Mesenchymal stem cell (in vitro differentiated cells and primary cell): ENCODE measurements around the gene GTF3C2.
A peak's percentile ranks its signal among the peaks of the same experiment; 100 is the strongest.

Experiments used
- DNase-seq: peaks from one replicate; pipeline ENCODE4 v3.0.0-alpha.2; 2013
- H2AFZ ChIP-seq: one replicate; pipeline ENCODE4 v1.6.1; 2013; ENCODE audit warnings: low read depth, mild to moderate bottlenecking, control low read depth, inconsistent platforms, low read length, moderate library complexity
- H2AK5ac ChIP-seq: 2 replicates; pipeline ENCODE4 v1.6.1; 2013; ENCODE audit warnings: low read length, moderate library complexity, mild to moderate bottlenecking, inconsistent platforms; ENCODE audit not compliant: severe bottlenecking
- H2BK120ac ChIP-seq: one replicate; pipeline ENCODE4 v1.6.1; 2013; ENCODE audit warnings: low read depth, mild to moderate bottlenecking, inconsistent platforms, low read length, moderate library complexity
- H2BK12ac ChIP-seq, 2 experiments: one replicate each; pipeline ENCODE4 v1.6.1; 2013; ENCODE audit warnings: inconsistent platforms in 2 of 2, low read length in 2 of 2, mild to moderate bottlenecking in 2 of 2, moderate library complexity in 2 of 2, control low read depth in 1 of 2
- H2BK15ac ChIP-seq: one replicate; pipeline ENCODE4 v1.6.1; 2013; ENCODE audit warnings: mild to moderate bottlenecking, low read depth, inconsistent platforms; ENCODE audit not compliant: poor library complexity, severe bottlenecking
- H2BK5ac ChIP-seq: 2 replicates; pipeline ENCODE4 v1.6.1; 2013; ENCODE audit warnings: low read depth, mild to moderate bottlenecking, low read length, control low read depth, inconsistent platforms; ENCODE audit not compliant: poor library complexity, severe bottlenecking
- H3K14ac ChIP-seq, 2 experiments: one replicate each; pipeline ENCODE4 v1.6.1; 2013; ENCODE audit warnings: inconsistent platforms in 2 of 2, low read length in 2 of 2, control low read depth in 1 of 2, mild to moderate bottlenecking in 1 of 2, moderate library complexity in 1 of 2
- H3K18ac ChIP-seq, 2 experiments: one replicate each; pipeline ENCODE4 v1.6.1; 2013; ENCODE audit warnings: inconsistent platforms in 2 of 2, low read length in 2 of 2, control low read depth in 1 of 2, low read depth in 1 of 2, mild to moderate bottlenecking in 1 of 2
- H3K23ac ChIP-seq, 2 experiments: one replicate each; pipeline ENCODE4 v1.6.1; 2013; ENCODE audit warnings: inconsistent platforms in 2 of 2, low read length in 2 of 2, mild to moderate bottlenecking in 2 of 2, moderate library complexity in 2 of 2, control low read depth in 1 of 2
- H3K27ac ChIP-seq: 2 replicates; pipeline ENCODE4 v1.5.1; 2013; ENCODE audit warnings: mild to moderate bottlenecking, moderate library complexity, low read length, control low read depth, inconsistent platforms; ENCODE audit not compliant: poor library complexity, severe bottlenecking
- H3K27me3 ChIP-seq, 2 experiments: 2 replicates each; pipeline versions ENCODE4 v1.6.1 to v1.7.0; 2013; ENCODE audit warnings: low read length in 2 of 2, mild to moderate bottlenecking in 2 of 2, moderate library complexity in 2 of 2, control low read depth in 1 of 2, inconsistent platforms in 1 of 2; ENCODE audit not compliant: control insufficient read depth in 1 of 2, insufficient read depth in 1 of 2
- H3K36me3 ChIP-seq, 2 experiments: 2 replicates each; pipeline versions ENCODE4 v1.6.1 to v1.7.0; 2013; ENCODE audit warnings: low read length in 2 of 2, control low read depth in 1 of 2, inconsistent platforms in 1 of 2, low read depth in 1 of 2, mild to moderate bottlenecking in 1 of 2; ENCODE audit not compliant: insufficient read depth in 2 of 2, control insufficient read depth in 1 of 2
- H3K4ac ChIP-seq, 2 experiments: one replicate each; pipeline ENCODE4 v1.6.1; 2013; ENCODE audit warnings: inconsistent platforms in 2 of 2, low read length in 2 of 2, mild to moderate bottlenecking in 2 of 2, moderate library complexity in 2 of 2, control low read depth in 1 of 2, low read depth in 1 of 2
- H3K4me1 ChIP-seq: 2 replicates; pipeline ENCODE4 v1.6.1; 2013; ENCODE audit warnings: low read depth, low read length, control low read depth; ENCODE audit not compliant: control insufficient read depth, insufficient read depth
- H3K4me2 ChIP-seq: 2 replicates; pipeline ENCODE4 v1.6.1; 2013; ENCODE audit warnings: low read length, mild to moderate bottlenecking, inconsistent platforms; ENCODE audit not compliant: poor library complexity, severe bottlenecking
- H3K4me3 ChIP-seq, 2 experiments: 2 replicates each; pipeline versions ENCODE4 v1.5.1 to v1.7.0; 2013; ENCODE audit warnings: low read length in 2 of 2, mild to moderate bottlenecking in 2 of 2, control low read depth in 1 of 2, low read depth in 1 of 2; ENCODE audit not compliant: insufficient read depth in 1 of 2
- H3K79me1 ChIP-seq: replicated peaks from 2 replicates; pipeline ENCODE4 v1.6.1; 2013; ENCODE audit warnings: mild to moderate bottlenecking, control low read depth, low read length, inconsistent platforms; ENCODE audit not compliant: poor library complexity, severe bottlenecking
- H3K9ac ChIP-seq: 2 replicates; pipeline ENCODE4 v1.7.0; 2013; ENCODE audit warnings: mild to moderate bottlenecking, low read length, moderate library complexity
- H3K9me3 ChIP-seq: 2 replicates; pipeline ENCODE4 v1.7.0; 2013; ENCODE audit warnings: mild to moderate bottlenecking, low read length; ENCODE audit not compliant: control insufficient read depth
- H4K8ac ChIP-seq: one replicate; pipeline ENCODE4 v1.6.1; 2013; ENCODE audit warnings: inconsistent platforms, mild to moderate bottlenecking, low read length, moderate library complexity
- H4K91ac ChIP-seq: one replicate; pipeline ENCODE4 v1.6.1; 2013; ENCODE audit warnings: mild to moderate bottlenecking, low read length, inconsistent platforms
- WGBS: methylation state at CpG from one replicate; pipeline ENCODE4 v1.1.7; 2013; ENCODE audit warnings: mixed read lengths; 5-methylcytosine and 5-hydroxymethylcytosine counted together

Gene GTF3C2

DNA sequence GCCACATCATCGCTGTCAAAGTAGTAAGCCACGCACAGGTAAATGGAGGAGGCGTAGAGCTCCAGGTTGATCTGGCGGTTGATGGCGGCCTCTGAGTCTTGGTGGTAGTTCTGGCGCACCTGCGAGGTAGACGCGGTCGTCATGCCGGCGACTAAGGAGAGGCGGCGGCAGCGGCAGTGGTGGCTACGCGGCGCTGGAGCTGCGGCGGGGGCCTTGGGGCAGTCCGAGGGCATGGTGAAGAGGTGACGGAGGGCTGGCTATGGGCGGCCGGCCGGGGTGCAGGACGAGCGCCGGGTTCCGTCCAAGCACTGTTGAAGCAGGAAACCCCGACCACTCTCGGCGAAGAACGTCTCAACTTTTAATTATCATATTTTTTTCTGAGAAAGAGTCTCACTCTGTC, 36.7 kb upstream of the GTF3C2 start:
- Histone ChIP-seq H2BK12ac (no peak overlapping the region), H2AFZ (no peak overlapping the region), H2BK5ac (no peak overlapping the region), H3K27ac (no peak overlapping the region), H3K18ac (no peak overlapping the region), H3K36me3 (peaks cover 7 to 11% of the 10 kb centered on the region in 2 experiments), H4K8ac (no peak overlapping the region), H3K4me2 (no peak overlapping the region), H3K14ac (no peak overlapping the region), H4K91ac (no peak overlapping the region), H3K9me3 (no peaks in the 10 kb centered on the region), H3K9ac (no peak overlapping the region), H2AK5ac (no peak overlapping the region), H2BK15ac (no peak overlapping the region), H3K23ac (no peak overlapping the region), H3K27me3 (no peaks in the 10 kb centered on the region), H3K4ac (no peak overlapping the region), H3K79me1 (peaks cover 6% of the 10 kb centered on the region), H3K4me1 (no peaks in the 10 kb centered on the region), H3K4me3 (no peak overlapping the region), H2BK120ac (no peak overlapping the region)
- DNase-seq = no peak
- whole genome bisulfite sequencing = 96% methylated on average over 33 of the region's 33 CpGs

DNA sequence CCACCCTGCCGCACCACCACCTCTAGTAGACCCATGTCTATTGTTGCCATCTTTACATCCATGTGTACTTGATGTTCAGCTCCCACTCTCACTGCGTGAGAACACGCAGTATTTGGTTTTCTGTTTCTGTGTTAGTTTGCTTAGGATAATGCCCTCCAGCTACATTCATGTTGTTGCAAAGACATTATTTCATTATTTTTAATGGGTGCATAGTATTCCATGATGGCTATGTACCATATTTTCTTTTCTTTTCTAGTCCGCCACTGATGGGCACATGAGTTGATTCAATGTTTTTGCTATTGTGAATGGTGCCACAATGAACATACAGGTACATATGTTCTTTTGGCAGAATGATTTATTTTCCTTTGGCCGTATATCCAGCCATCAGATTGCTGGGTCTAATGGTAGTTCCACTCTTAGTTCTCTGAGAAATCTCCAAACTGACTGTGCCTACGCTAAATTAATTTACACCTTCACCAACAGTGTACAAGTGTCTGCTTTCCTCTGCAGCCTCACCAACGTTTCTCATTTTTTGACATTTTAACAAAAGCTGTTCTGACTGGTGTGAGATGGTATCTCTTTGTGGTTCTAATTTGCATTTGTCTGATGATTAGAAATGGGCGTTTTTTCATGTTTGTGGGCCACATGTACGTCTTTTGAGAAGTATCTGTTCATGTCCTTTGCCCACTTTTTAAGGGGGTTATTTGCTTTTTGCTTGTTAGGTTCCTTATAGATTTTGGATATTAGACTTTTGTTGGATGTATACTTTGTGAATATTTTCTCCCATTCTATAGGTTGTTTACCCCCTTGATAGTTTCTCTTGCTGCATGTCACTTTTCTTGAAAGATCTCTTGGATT, 34.5 kb upstream of the GTF3C2 start:
- Histone ChIP-seq H3K79me1 (peaks cover 10% of the 10 kb centered on the region), H3K4ac (no peak overlapping the region), H3K4me1 (no peaks in the 10 kb centered on the region), H3K27me3 (no peaks in the 10 kb centered on the region), H2AK5ac (no peak overlapping the region), H2BK120ac (no peak overlapping the region), H3K9me3 (no peaks in the 10 kb centered on the region), H3K18ac (no peak overlapping the region), H3K4me3 (no peak overlapping the region), H3K9ac (no peak overlapping the region), H3K4me2 (no peak overlapping the region), H3K36me3 (peaks cover 11 to 15% of the 10 kb centered on the region in 2 experiments), H2BK12ac (no peak overlapping the region), H2AFZ (no peak overlapping the region), H2BK5ac (no peak overlapping the region), H4K91ac (no peak overlapping the region), H3K23ac (no peak overlapping the region), H2BK15ac (no peak overlapping the region), H4K8ac (peak overlapping the region; percentile 24), H3K27ac (no peak overlapping the region), H3K14ac (no peak overlapping the region)
- over 99% methylated on average over 7 of the region's 9 CpGs for WGBS
- no peak for DNase-seq

DNA sequence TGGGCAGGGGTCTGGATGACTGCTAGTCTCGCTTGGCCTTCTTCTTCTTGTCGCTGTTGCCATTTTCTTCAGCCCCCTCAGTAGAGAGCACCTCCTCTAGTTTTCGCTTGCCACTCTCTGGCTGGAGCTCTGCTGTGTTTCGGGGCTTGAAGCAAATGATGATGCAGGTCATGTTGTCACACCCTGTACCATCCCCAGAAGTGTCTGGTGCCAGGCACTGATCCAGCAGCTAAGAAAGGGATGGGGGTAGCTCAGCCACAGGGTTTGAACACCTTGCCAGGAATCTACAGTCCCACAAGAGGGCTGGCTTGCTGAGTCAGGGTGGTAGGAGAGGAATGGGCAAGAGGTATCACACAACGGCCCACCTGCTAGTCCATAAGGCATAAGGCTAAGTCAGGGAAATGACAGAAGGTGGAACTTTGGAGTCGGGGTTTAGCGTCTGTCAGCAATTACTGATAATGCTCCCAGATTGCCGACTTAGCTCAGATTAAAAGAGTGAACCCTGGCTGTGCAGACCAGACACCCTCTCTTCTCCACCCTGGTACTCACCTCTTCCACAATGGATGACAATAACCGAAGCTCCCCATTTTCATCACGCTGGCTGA, 25.1 kb upstream of the GTF3C2 start:
- Histone ChIP-seq H3K23ac (no peak overlapping the region), H3K36me3 (peaks cover 56 to 70% of the 10 kb centered on the region in 2 experiments), H3K27me3 (no peaks in the 10 kb centered on the region), H3K9ac (peak overlapping the region; percentile 99), H2AFZ (no peak overlapping the region), H2BK12ac (no peak overlapping the region), H3K79me1 (peaks cover 19% of the 10 kb centered on the region), H3K4me3 (no peak overlapping the region), H3K4ac (no peak overlapping the region), H3K4me1 (peaks cover 21% of the 10 kb centered on the region), H3K9me3 (no peaks in the 10 kb centered on the region), H3K18ac (no peak overlapping the region), H2AK5ac (no peak overlapping the region), H4K8ac (peak overlapping the region; percentile 95), H3K4me2 (no peak overlapping the region), H3K27ac (no peak overlapping the region), H2BK120ac (no peak overlapping the region), H3K14ac (no peak overlapping the region), H4K91ac (no peak overlapping the region), H2BK15ac (no peak overlapping the region), H2BK5ac (no peak overlapping the region)
- DNase-seq = no peak
- over 99% methylated on average over 10 of the region's 10 CpGs for WGBS
